Measurements from ENCODE around the gene AOC3. TPM values are rescaled to one million over a fixed set of nuclear protein-coding genes. Genes with fewer than 3 reads are reported as not detected.

The AOC3 gene
- total and polyA plus RNA-seq, 2 of the 13 experiments (the other 11 are each of a cell fraction or from before 2014, with no cell fraction given): 8.7 to 51.7 TPM

GRCh38 chr17:42891539-42892152 is 40.6 kb downstream of the AOC3 start (continued):
- TF ChIP-seq NBN (conservative IDR thresholded peaks at IDR 0.05): no peak
- no peak for TF ChIP-seq JUN (CRISPR knock-in tag; IDR thresholded peaks at IDR 0.05)
- TF ChIP-seq SNRNP70 (IDR thresholded peaks at IDR 0.05; ENCODE audit: low read depth, low read length): no peak
- no peak for TF ChIP-seq NKX3-1 (CRISPR knock-in tag; IDR thresholded peaks at IDR 0.05)
- peak; percentile 55 for TF ChIP-seq IRF2 (CRISPR knock-in tag; IDR thresholded peaks at IDR 0.05)
- TF ChIP-seq ZNF207 (IDR thresholded peaks at IDR 0.05; ENCODE audit: borderline replicate concordance): no peak
- TF ChIP-seq GZF1 (CRISPR knock-in tag; IDR thresholded peaks at IDR 0.05): no peak
- TF ChIP-seq ZNF569 (CRISPR knock-in tag; IDR thresholded peaks at IDR 0.05; ENCODE audit: borderline replicate concordance): no peak
- TF ChIP-seq HMG20A (CRISPR knock-in tag; IDR thresholded peaks at IDR 0.05; ENCODE audit: borderline replicate concordance): peak; percentile 35; the same call in 1 of the 2 replicates
- TF ChIP-seq FOXA3 (CRISPR knock-in tag; IDR thresholded peaks at IDR 0.05): peak; percentile 77
- no peak for TF ChIP-seq RFXAP (CRISPR knock-in tag; IDR thresholded peaks at IDR 0.05; ENCODE audit: borderline replicate concordance)
- TF ChIP-seq ARNTL (CRISPR knock-in tag; IDR thresholded peaks at IDR 0.05): no peak
- no peak for TF ChIP-seq E2F5 (CRISPR knock-in tag; conservative IDR thresholded peaks at IDR 0.05)
- TF ChIP-seq MIER2 (CRISPR knock-in tag; IDR thresholded peaks at IDR 0.05): no peak
- no peak for TF ChIP-seq RBFOX2 (IDR thresholded peaks at IDR 0.05; ENCODE audit: low read depth, low read length)
- no peak for TF ChIP-seq PTBP1 (IDR thresholded peaks at IDR 0.05; ENCODE audit: low read depth, low read length, poor library complexity, severe bottlenecking)
- TF ChIP-seq, protein P1, sequence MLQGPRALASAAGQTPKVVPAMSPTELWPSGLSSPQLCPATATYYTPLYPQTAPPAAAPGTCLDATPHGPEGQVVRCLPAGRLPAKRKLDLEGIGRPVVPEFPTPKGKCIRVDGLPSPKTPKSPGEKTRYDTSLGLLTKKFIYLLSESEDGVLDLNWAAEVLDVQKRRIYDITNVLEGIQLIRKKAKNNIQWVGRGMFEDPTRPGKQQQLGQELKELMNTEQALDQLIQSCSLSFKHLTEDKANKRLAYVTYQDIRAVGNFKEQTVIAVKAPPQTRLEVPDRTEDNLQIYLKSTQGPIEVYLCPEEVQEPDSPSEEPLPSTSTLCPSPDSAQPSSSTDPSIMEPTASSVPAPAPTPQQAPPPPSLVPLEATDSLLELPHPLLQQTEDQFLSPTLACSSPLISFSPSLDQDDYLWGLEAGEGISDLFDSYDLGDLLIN (CRISPR knock-in tag; IDR thresholded peaks at IDR 0.05; ENCODE audit: borderline replicate concordance): no peak
- no peak for TF ChIP-seq TBL1XR1 (IDR thresholded peaks at IDR 0.05; ENCODE audit: borderline replicate concordance, low read length, partially characterized antibody)
- 0 out of 2 replicates have a peak, but pooled peaks have one; percentile 76 for TF ChIP-seq ZNF816 (CRISPR knock-in tag; IDR thresholded peaks at IDR 0.05; ENCODE audit: borderline replicate concordance)
- TF ChIP-seq NCOA2 (CRISPR knock-in tag; IDR thresholded peaks at IDR 0.05): peak; percentile 52; the same call in 1 of the 2 replicates
- TF ChIP-seq ZNF280B (CRISPR knock-in tag; IDR thresholded peaks at IDR 0.05; ENCODE audit: borderline replicate concordance): no peak
- no peak for TF ChIP-seq SMARCE1 (IDR thresholded peaks at IDR 0.05; ENCODE audit: borderline replicate concordance)
- no peak for TF ChIP-seq SYNCRIP (IDR thresholded peaks at IDR 0.05; ENCODE audit: insufficient read depth, low read depth, low read length)
- TF ChIP-seq ZNF367 (CRISPR knock-in tag; IDR thresholded peaks at IDR 0.05; ENCODE audit: borderline replicate concordance): no peak
- TF ChIP-seq ZNF343 (CRISPR knock-in tag; IDR thresholded peaks at IDR 0.05): no peak
- TF ChIP-seq, protein P2, sequence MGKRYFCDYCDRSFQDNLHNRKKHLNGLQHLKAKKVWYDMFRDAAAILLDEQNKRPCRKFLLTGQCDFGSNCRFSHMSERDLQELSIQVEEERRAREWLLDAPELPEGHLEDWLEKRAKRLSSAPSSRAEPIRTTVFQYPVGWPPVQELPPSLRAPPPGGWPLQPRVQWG (CRISPR knock-in tag; IDR thresholded peaks at IDR 0.05; ENCODE audit: borderline replicate concordance, low read depth): no peak
- TF ChIP-seq NFYC (CRISPR knock-in tag; IDR thresholded peaks at IDR 0.05): no peak
- no peak for TF ChIP-seq ZNF678 (CRISPR knock-in tag; IDR thresholded peaks at IDR 0.05)
- TF ChIP-seq MAFK (conservative IDR thresholded peaks at IDR 0.05 in 1 of 2, IDR thresholded peaks at IDR 0.05 in 1 of 2; ENCODE audit: low read length in 2 of 2): no peak

Measured in HepG2 (cell line).